ENCODE data around the gene U2AF2. TPM values are rescaled to one million over a fixed set of nuclear protein-coding genes. Genes with fewer than 3 reads are reported as not detected.

U2AF2 gene
- total RNA-seq, 1 donor from 2014 or later = 165 TPM

DNA sequence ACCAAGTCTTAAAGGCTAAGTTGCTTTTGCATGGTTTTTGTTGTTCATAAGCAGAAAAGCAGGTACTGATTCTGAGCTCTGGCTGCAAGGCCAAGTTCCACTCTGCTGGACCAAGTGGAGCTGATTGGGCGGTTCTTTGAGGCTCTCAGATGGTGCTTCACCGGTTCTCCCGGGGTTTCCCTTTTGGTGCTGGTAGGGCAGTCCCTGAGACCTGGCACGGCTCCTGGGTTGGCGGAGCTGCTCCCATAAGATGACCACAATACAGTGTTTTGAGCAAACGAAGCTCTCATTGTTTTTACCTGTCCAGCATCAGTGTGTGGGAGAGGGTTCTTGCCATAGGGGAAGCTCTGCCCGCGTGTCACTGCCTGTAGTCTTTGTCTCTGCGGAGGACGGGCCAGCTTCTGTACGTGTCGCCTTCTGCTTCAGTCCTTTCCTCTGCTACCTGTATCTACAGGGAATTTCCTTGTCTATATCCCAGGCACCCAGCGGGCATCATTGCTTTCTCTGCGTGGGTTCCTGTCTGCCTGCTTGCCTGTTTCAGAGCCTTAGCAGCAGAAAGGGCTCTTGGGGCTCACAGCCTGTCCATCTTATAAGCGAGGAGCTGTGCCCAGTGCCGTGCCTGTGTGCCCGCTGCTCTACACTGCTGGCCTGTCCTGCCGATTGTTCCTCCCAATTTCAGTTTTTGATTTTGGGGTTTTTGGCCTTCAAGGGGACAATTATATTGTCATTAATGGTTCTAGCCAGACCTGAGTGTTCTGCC is 2.3 kb downstream of the U2AF2 start:
- no peak for DNase-seq (ENCODE audit: low read depth, low spot score)

DNA sequence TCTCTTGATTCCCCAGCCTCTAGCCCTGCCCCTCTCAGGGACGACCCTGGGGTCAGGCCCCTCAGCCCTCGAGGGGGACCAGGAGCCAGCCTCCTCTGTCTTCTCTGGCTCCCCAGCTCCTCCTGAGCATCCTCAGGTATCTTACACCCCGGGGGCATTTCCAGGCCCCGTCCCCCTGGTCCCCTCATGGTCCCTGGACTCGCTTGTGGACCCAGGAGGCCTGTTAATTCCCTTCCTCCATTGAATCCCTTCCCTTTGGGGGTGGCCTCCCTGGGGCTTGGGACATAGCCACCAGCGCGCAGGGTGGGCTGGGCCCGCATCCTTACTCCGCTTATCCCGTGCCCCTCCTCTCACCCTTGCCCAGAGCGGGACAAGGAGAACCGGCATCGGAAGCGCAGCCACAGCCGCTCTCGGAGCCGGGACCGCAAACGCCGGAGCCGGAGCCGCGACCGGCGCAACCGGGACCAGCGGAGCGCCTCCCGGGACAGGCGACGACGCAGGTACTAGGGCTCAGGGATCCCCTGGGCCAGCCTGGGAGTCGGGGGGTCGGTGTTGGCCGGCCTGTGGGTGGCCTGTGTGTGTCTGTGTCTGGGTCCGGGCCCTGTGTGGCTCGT is 4.1 kb downstream of the U2AF2 start:
- no peak for DNase-seq (ENCODE audit: low read depth, low spot score)

DNA sequence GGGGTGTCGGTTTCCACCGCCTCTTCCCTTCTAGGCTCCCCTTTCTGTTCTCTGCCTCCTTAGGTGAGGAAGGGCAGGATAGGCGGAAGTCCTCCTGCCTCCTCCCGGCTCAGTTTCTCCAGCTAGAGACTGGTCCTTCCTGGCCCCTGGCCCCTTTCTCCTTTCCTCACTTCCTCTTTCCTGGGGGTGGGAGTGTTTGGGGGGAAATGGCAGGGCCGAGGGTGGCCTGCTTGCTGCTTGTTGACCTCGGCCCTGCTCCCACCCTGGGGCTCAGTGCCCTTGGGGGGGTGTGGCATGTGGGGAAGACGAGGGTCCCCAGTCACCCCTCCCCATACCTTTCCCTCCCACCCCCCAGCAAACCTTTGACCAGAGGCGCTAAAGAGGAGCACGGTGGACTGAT is 5.0 kb downstream of the U2AF2 start:
- no peak for DNase-seq (ENCODE audit: low read depth, low spot score)

DNA sequence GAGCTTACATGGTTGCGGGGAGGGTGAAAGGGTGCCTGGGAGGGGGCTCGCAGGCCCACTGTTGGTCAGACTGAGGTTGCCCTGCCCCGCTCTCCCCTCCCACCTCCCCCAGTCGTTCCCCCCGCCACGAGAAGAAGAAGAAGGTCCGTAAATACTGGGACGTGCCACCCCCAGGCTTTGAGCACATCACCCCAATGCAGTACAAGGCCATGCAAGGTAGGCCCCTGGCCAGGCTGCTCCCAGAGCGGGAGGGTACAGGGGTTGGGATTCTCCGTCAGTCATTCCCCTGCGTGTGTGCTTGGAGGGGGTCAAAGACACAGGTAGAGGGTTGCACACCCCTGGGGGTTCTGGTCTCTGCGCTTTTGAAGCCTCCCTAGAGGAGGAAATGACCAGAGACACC is 5.6 kb downstream of the U2AF2 start:
- DNase-seq (ENCODE audit: low read depth, low spot score) = no peak

DNA sequence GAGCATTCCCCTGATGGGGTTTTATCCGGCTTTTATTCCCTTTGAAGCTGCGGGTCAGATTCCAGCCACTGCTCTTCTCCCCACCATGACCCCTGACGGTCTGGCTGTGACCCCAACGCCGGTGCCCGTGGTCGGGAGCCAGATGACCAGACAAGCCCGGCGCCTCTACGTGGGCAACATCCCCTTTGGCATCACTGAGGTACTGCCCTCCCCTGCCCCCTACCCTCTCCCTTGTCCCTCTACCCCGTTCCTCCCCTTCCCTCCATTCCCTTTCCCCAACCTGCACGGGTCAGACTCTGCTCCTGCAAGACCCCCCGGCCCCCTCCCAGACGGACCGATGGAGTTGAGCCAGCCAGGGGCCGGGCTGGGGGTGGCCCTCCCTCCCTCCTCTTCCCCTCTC is 6.2 kb downstream of the U2AF2 start:
- DNase-seq (ENCODE audit: low read depth, low spot score) = no peak

DNA sequence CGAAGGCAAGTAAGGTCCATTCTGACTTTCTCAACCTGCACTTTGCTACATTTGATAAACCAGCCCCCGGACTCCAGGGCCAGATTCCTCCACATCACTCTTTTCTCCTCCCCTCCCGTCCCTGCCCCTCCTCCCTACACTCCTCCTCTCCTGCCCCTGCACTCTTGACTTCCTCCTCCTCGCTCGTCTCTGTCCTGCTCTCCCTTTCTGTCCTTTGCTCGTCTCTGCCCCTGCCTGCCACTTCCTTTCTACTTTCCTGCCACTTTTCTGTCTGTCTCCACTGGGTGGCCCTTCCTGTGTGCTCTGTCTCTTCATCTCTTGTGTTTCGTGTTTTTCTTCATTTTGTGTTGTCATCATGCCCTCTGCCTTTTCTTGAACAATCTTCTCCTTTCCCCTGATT is 7.0 kb downstream of the U2AF2 start:
- DNase-seq (ENCODE audit: low read depth, low spot score) = no peak

DNA sequence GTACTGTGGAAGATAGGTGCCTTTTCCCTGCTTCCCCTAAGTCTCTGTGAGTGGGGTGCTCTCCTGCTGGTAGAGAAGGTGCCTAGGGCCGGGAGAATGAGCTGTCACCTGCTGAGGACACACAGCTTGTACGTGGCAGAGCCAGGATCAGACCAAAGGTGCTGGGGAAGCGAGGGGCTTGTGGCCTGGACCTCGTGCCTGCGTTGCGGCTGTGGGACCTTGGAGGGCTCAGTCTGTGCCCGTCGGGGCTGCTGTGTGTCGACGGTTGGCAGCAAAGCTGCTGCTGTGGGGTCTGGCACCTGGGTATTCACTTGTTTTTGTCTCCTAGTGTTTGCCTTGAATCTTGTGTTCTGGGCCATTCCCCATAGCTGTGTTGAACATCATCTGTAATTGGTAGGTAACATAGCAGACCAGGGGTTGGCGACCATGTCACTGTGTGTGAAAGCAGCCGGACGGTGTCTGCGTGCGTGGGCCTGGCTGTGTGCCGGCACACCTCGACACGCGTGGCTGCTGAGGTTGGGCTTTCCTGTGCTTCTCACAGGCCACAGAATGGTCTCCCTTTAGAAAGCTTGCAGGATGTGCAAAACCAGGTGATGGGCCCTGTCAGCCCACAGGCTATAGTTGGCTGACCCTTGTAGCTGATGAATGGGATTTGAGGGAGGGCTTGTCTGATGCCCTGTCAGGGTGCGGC is 9.2 kb downstream of the U2AF2 start:
- no peak for DNase-seq (ENCODE audit: low read depth, low spot score)

DNA sequence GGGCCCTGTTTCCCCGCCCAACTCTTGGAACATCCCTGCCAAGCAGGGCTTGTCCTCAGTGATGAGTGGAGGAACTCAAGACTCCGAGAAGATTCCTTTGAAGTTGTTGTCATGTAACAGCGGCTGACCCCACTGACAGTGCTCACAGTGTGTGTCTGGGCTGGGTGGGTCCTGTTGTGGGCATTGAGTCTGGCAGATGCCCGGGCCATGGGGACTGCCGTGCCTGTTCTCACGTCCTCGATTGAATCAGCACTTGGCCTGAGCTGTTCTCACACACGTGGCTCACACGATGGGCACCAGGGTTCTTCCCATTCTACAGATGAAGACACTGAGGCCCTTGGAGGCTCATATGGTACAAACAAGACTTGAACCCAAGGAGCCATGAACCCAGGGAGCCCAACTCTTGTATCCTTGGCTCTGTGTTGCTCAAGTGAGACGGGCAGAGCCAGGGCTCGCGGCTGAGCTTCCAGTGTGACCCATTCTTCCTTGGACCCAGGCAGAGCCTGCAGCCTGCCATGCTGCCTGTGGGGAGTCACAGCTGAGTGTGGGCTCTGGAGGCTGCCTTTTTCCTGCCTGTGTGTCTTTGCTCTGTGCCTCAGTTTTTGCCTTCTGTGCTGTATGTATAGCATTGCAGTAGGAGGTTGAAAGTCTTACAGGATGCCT is 11.6 kb downstream of the U2AF2 start:
- no peak for DNase-seq (ENCODE audit: low read depth, low spot score)

DNA sequence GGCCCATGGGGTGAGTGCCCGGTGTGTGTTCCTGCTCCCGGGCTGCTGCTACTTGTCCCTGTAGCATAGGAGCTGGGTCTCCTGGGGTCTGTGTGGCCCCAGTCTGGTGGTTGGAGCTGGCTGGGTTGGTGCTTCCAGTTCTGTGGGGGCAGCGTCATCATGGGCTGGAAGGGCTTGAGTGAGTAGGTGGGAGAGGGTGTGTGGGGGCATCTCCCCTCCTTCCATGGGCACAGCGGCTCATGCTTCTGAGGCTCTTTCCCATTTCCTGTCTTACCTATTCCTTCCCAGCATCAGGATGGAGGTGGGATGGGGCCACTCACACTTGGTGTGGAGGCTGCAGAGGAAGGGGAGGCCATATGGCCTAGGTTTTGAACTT is 12.2 kb downstream of the U2AF2 start:
- DNase-seq (ENCODE audit: low read depth, low spot score) = no peak

DNA sequence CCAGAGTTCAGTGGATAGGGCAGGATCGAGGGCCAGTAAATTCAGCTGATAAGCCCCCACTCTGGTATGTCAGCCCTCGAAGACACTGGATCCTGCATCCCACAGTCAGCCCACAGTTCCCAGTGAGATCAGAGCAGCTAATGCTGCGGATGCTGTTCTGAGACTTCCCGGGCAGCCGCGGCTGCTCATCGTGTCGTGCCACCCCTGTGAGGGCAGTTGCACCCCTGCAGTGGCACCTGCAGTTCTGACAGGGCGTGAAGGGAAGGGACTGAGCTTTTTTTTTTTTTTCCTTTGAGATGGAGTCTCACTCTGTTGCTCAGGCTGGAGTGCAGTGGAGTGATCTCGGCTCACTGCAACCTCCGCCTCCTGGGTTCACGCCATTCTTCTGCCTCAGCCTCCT is 12.7 kb downstream of the U2AF2 start:
- no peak for DNase-seq (ENCODE audit: low read depth, low spot score)

DNA sequence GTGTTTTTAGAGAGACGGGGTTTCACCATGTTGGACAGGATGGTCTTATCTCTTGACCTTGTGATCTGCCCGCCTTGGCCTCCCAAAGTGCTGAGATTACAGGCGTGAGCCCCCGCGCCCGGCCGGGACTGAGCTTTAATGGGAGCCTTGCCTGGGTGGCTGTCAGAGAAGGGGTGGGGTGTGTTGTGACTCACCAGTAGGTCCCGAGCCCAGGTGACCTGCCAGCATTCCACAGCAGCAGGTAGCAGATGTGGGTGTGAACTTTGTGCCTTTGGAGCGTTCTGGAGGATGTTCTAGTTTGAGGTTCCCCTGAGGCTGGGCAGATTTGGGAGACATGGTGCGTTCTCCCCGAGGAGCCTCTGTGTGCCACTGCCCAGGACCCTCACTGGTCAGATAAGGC is 13.1 kb downstream of the U2AF2 start:
- DNase-seq (ENCODE audit: low read depth, low spot score) = no peak

DNA sequence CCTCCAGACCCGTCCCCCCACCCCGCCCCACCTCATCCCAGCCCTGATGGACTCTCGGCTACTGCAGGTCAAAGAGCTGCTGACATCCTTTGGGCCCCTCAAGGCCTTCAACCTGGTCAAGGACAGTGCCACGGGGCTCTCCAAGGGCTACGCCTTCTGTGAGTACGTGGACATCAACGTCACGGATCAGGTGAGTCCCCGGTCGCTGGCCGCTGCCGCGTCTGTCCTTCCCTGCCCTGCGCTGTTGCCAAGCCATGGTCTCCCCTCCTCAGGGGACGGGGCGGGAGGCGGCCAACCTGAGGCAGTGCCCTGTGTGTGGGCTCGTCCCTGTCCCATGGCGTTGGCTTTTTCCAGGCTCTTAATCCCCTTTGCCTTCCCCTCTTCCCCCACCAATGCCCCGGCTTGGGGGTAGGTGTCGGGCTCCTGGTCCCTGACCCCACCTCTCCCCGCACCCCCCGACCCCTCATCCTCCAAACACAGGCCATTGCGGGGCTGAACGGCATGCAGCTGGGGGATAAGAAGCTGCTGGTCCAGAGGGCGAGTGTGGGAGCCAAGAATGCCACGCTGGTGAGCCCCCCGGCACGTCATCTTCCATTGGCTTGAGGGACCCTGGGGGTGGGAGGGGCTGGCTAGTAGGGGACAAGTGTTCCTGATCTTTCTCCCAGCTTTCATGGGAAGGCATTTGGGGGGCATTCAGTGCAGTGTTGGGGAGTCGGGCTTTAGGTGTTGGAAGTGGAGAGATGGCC is 13.9 kb downstream of the U2AF2 start:
- DNase-seq (ENCODE audit: low read depth, low spot score) = no peak

DNA sequence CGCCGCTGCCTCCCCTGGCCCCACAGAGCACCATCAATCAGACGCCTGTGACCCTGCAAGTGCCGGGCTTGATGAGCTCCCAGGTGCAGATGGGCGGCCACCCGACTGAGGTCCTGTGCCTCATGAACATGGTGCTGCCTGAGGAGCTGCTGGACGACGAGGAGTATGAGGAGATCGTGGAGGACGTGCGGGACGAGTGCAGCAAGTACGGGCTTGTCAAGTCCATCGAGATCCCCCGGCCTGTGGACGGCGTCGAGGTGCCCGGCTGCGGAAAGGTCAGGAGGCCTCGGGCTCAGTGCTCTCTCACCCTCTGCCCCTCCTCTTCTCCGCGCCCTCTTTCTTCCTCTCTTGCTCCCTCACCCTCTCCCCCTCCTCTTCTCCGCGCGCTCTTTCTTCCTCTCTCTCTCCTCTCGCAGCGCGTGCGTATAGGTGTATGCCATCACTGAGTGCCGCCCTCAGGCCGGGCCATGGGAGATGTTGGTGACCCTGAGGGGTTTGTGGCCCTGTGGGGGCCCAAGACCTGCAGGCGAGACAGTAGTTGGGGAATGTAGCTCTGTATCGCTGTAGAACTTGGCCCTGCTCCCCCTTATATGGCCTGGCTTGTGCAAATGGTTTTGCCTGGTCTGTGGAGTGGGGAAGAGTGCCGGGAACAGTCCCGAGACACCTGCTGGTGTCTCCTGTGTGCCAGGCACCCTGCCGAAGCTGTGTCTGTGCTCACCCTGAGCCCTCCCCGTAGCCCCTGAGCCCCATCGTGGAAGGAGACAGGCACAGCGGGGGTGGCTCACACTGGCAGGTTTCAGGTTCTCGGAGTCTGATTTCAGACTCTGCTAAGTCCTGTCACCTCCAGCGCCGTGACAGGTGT is 14.8 kb downstream of the U2AF2 start:
- no peak for DNase-seq (ENCODE audit: low read depth, low spot score)

DNA sequence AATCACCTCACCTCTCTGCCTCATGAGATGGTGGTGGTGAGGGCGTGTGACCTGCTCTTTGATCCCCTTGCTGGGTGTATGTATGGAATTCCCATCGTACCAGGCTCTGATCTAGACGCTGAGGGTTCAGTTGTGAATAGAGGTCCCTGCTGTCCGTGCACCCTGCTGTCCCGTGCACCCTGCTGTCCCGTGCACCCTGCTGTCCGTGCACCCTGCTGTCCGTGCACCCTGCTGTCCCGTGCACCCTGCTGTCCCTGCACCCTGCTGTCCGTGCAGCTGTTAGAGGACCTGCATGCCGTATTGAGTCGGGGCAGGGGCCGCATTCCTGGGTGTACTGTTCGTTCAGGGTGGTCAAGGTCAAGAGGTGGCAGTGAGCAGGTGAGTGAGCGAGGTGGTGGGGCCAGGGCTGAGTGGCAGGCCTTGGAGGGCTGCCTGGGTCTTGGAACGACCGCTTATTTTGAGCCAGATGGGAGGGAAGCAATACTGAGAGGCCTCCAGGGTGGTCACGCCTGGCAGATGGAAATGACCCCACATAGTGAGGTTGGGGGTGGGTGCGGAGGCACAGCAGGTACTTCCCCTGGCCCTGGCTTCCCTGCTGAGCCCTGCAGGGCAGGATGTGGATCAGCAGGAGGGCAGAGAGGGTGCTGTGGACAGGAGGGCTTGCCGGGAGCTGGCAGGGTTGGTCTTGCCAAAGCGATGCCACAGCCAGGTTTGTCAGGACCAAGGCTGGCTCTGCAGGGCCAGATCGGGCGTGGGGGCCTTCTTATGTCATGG is 15.6 kb downstream of the U2AF2 start:
- DNase-seq (ENCODE audit: low read depth, low spot score) = no peak

DNA sequence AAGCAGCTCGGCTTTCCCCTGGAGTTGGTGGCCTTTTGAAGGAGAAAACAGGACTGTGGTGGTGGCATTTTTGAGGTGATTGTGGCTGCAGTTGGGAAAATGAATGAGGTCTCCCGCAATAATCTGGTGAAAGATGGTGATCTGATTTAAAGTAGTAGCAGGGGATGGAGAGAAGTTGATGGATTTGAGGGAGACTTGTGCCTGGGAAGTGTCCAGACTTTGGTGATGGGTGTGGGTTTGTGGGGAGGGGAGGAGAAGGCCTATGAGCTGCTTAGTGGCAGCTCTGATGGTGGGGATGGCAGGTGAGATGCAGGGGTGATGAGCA is 16.2 kb downstream of the U2AF2 start:
- no peak for DNase-seq (ENCODE audit: low read depth, low spot score)

DNA sequence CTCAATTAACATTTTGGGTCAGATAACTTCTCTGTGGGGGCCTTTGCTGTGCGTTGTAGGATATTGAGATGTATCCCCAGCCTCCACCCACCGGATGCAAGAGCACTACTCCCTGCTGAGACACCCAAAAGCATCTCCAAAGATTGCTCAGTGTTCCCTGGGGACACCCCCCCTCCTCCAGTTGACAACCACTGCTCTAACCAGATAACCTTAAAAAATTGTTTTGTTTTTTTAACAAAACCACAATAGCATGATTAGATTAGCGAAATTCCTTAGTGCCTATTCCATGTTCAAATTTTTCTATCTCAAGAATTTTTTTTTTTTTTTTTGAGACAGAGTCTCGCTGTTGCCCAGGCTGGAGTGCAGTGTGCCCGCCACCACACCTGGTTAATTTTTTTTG is 17.6 kb downstream of the U2AF2 start:
- no peak for DNase-seq (ENCODE audit: low read depth, low spot score)

DNA sequence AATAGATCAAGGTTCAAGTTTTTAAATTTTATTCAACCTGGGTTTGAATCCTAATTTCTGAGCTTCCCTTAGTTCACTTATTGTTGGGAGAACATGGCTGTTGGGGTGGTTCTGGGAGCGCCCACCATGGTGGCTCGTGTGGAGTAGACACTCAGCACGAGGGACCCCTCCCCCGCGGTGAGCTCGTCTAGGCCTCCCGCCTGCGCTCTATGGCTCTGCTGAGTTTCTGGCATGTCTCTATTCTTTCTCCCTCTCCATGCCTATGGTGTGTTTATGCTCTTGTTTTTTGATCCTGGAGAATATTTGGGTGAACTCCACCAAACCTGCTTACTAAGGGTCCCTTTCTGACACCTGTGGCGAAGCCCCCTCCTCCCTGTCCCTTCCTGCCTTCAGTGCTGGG is 18.6 kb downstream of the U2AF2 start:
- no peak for DNase-seq (ENCODE audit: low read depth, low spot score)

DNA sequence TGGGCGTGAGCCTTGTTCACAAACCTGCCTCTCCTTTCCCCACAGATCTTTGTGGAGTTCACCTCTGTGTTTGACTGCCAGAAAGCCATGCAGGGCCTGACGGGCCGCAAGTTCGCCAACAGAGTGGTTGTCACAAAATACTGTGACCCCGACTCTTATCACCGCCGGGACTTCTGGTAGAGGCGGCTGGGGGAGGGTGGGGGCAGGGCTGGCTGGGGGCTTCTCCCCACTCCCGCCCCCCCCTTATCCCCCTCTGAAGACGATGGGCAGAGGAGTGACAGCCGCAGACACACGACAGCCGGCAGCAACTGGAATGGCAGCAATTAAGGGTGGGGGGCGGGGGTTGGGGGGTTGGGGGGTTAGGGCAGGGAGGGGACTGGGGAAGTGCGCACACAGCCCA is 19.1 kb downstream of the U2AF2 start:
- no peak for DNase-seq (ENCODE audit: low read depth, low spot score)

DNA sequence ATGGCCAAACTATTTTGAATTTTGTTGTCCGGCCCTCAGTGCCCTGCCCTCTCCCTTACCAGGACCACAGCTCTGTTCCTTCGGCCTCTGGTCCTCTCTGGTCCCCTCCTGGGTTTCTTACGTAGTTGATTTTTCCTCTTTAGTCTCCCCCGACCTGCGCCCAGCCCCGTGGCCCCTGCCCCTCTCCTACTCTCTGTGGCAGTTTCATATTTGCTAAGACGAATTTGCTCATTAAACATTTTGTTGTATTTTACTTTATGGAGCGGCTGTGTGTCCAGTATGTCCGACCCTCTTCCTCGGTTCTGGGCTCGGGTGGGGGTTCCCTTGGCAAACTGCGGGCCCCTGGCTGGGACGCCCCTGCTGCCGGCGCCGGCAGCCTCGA is 19.6 kb downstream of the U2AF2 start:
- no peak for DNase-seq (ENCODE audit: low read depth, low spot score)
